WTC11 (cell line): Measurements from ENCODE around the gene TXNDC5.

Experiments used
- CTCF ChIP-seq: fragments of 200-600 bp; IDR thresholded peaks from 2 replicates; pipeline ENCODE4 v1.8.0; 2022; ENCODE audit warnings: antibody characterized with exemption
- IRF2 ChIP-seq: sonication (generic); formaldehyde crosslinking; IDR thresholded peaks from 2 replicates; pipeline ENCODE4 v1.8.0; 2022; ENCODE audit warnings: low read depth, missing genetic modification reagents, borderline replicate concordance
- JUN ChIP-seq: sonication (generic); formaldehyde crosslinking; IDR thresholded peaks from 2 replicates; pipeline ENCODE4 v1.8.0; 2023; ENCODE audit warnings: mild to moderate bottlenecking, missing genetic modification reagents
- MAX ChIP-seq: sonication (generic); formaldehyde crosslinking; IDR thresholded peaks from 2 replicates; pipeline ENCODE4 v1.8.0; 2022; ENCODE audit warnings: mild to moderate bottlenecking, missing genetic modification reagents
- NFE2L1 ChIP-seq: sonication (generic); formaldehyde crosslinking; IDR thresholded peaks from 2 replicates; pipeline ENCODE4 v1.8.1; 2023; ENCODE audit warnings: missing genetic modification reagents
- TF ChIP-seq, protein P1 (sequence below): sonication (generic); formaldehyde crosslinking; conservative IDR thresholded peaks from 2 replicates; pipeline ENCODE4 v1.8.1; 2023; ENCODE audit warnings: mild to moderate bottlenecking, low read depth, missing genetic modification reagents, moderate library complexity
- TF ChIP-seq, protein P2 (sequence below): sonication (generic); formaldehyde crosslinking; IDR thresholded peaks from 2 replicates; pipeline ENCODE4 v1.8.0; 2022; ENCODE audit warnings: mild to moderate bottlenecking, missing genetic modification reagents
- TF ChIP-seq, protein P3 (sequence below): sonication (generic); formaldehyde crosslinking; IDR thresholded peaks from 2 replicates; pipeline ENCODE4 v1.8.1; 2023; ENCODE audit warnings: mild to moderate bottlenecking, missing genetic modification reagents
- TF ChIP-seq, protein P4 (sequence below): fragments of 250-450 bp; sonication (Bioruptor Pico); IDR thresholded peaks from 2 replicates; pipeline ENCODE4 v1.9.0; 2021; ENCODE audit warnings: mild to moderate bottlenecking
- TF ChIP-seq, protein P5 (sequence below): sonication (generic); formaldehyde crosslinking; IDR thresholded peaks from 2 replicates; pipeline ENCODE4 v1.8.0; 2022; ENCODE audit warnings: missing genetic modification reagents

- TF ChIP-seq CTCF = no peak
- no peak for TF ChIP-seq MAX (CRISPR knock-in tag)
- TF ChIP-seq, protein P1, sequence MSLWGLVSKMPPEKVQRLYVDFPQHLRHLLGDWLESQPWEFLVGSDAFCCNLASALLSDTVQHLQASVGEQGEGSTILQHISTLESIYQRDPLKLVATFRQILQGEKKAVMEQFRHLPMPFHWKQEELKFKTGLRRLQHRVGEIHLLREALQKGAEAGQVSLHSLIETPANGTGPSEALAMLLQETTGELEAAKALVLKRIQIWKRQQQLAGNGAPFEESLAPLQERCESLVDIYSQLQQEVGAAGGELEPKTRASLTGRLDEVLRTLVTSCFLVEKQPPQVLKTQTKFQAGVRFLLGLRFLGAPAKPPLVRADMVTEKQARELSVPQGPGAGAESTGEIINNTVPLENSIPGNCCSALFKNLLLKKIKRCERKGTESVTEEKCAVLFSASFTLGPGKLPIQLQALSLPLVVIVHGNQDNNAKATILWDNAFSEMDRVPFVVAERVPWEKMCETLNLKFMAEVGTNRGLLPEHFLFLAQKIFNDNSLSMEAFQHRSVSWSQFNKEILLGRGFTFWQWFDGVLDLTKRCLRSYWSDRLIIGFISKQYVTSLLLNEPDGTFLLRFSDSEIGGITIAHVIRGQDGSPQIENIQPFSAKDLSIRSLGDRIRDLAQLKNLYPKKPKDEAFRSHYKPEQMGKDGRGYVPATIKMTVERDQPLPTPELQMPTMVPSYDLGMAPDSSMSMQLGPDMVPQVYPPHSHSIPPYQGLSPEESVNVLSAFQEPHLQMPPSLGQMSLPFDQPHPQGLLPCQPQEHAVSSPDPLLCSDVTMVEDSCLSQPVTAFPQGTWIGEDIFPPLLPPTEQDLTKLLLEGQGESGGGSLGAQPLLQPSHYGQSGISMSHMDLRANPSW (CRISPR knock-in tag) = no peak
- TF ChIP-seq, protein P2, sequence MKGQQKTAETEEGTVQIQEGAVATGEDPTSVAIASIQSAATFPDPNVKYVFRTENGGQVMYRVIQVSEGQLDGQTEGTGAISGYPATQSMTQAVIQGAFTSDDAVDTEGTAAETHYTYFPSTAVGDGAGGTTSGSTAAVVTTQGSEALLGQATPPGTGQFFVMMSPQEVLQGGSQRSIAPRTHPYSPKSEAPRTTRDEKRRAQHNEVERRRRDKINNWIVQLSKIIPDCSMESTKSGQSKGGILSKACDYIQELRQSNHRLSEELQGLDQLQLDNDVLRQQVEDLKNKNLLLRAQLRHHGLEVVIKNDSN = no peak
- TF ChIP-seq NFE2L1 (CRISPR knock-in tag) = no peak
- TF ChIP-seq, protein P3, sequence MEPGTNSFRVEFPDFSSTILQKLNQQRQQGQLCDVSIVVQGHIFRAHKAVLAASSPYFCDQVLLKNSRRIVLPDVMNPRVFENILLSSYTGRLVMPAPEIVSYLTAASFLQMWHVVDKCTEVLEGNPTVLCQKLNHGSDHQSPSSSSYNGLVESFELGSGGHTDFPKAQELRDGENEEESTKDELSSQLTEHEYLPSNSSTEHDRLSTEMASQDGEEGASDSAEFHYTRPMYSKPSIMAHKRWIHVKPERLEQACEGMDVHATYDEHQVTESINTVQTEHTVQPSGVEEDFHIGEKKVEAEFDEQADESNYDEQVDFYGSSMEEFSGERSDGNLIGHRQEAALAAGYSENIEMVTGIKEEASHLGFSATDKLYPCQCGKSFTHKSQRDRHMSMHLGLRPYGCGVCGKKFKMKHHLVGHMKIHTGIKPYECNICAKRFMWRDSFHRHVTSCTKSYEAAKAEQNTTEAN (CRISPR knock-in tag) = no peak
- TF ChIP-seq IRF2 (CRISPR knock-in tag) = no peak
- TF ChIP-seq, protein P4, sequence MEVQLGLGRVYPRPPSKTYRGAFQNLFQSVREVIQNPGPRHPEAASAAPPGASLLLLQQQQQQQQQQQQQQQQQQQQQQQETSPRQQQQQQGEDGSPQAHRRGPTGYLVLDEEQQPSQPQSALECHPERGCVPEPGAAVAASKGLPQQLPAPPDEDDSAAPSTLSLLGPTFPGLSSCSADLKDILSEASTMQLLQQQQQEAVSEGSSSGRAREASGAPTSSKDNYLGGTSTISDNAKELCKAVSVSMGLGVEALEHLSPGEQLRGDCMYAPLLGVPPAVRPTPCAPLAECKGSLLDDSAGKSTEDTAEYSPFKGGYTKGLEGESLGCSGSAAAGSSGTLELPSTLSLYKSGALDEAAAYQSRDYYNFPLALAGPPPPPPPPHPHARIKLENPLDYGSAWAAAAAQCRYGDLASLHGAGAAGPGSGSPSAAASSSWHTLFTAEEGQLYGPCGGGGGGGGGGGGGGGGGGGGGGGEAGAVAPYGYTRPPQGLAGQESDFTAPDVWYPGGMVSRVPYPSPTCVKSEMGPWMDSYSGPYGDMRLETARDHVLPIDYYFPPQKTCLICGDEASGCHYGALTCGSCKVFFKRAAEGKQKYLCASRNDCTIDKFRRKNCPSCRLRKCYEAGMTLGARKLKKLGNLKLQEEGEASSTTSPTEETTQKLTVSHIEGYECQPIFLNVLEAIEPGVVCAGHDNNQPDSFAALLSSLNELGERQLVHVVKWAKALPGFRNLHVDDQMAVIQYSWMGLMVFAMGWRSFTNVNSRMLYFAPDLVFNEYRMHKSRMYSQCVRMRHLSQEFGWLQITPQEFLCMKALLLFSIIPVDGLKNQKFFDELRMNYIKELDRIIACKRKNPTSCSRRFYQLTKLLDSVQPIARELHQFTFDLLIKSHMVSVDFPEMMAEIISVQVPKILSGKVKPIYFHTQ (CRISPR knock-in tag) = no peak
- TF ChIP-seq, protein P5, sequence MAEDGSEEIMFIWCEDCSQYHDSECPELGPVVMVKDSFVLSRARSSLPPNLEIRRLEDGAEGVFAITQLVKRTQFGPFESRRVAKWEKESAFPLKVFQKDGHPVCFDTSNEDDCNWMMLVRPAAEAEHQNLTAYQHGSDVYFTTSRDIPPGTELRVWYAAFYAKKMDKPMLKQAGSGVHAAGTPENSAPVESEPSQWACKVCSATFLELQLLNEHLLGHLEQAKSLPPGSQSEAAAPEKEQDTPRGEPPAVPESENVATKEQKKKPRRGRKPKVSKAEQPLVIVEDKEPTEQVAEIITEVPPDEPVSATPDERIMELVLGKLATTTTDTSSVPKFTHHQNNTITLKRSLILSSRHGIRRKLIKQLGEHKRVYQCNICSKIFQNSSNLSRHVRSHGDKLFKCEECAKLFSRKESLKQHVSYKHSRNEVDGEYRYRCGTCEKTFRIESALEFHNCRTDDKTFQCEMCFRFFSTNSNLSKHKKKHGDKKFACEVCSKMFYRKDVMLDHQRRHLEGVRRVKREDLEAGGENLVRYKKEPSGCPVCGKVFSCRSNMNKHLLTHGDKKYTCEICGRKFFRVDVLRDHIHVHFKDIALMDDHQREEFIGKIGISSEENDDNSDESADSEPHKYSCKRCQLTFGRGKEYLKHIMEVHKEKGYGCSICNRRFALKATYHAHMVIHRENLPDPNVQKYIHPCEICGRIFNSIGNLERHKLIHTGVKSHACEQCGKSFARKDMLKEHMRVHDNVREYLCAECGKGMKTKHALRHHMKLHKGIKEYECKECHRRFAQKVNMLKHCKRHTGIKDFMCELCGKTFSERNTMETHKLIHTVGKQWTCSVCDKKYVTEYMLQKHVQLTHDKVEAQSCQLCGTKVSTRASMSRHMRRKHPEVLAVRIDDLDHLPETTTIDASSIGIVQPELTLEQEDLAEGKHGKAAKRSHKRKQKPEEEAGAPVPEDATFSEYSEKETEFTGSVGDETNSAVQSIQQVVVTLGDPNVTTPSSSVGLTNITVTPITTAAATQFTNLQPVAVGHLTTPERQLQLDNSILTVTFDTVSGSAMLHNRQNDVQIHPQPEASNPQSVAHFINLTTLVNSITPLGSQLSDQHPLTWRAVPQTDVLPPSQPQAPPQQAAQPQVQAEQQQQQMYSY (CRISPR knock-in tag) = no peak
- TF ChIP-seq JUN (CRISPR knock-in tag) = no peak
Observed at GRCh38 chr6:7886132-7886531, 24.5 kb downstream of the TXNDC5 start.
